ENCODE data around the gene SH3RF3.
A peak's percentile ranks its signal among the peaks of the same experiment; 100 is the strongest.
"Not testable (repeated sequence)": the region's sequence is repeated elsewhere in the genome, so short reads cannot be mapped to it uniquely, and the experiment has no call there.

Gene SH3RF3

DNA sequence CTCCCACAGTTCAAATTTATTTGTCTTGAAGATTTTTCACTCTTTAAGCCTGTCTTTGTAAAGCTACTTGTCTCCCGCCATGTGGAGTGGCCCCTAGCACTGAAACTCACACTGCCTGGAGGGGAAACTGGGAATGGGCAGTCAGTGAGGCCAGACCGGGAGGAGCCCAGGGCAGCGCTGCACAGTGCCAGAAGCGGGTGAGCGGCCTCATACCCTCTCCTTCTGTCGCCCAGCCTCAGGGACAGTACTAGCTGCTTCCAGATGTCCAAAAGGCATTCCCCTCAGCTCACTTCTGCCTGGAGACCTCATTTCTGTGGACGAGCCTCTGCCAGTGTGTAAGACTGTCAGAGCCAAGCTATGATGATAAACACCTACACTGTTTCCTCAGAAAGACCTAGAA is 404.8 kb downstream of the SH3RF3 start:
- DNase-seq (ENCODE audit: low read depth, low spot score): no peak
- TF ChIP-seq SUZ12 (IDR thresholded peaks at IDR 0.05; ENCODE audit: extremely low read depth, insufficient read depth, insufficient read length) (no peak), ZNF274 (IDR thresholded peaks at IDR 0.05; ENCODE audit: low read depth, low read length) (no peak), YY1 (IDR thresholded peaks at IDR 0.05; ENCODE audit: insufficient read depth, insufficient read length) (no peak)
- Histone ChIP-seq H3K27me3 (ENCODE audit: insufficient read depth, insufficient read length) (no peaks in the 10 kb centered on the region), H3K4me1 (ENCODE audit: insufficient read depth, insufficient read length) (no peaks in the 10 kb centered on the region), H3K9ac (ENCODE audit: insufficient read length, low read depth) (no peak overlapping the region), H3K36me3 (ENCODE audit: insufficient read depth, insufficient read length, low read length) (no peaks in the 10 kb centered on the region), H3K9me3 (ENCODE audit: insufficient read depth, low read length) (peaks cover 15% of the 10 kb centered on the region), H3K4me3 (ENCODE audit: insufficient read length, low read depth) (no peak overlapping the region)

GRCh38 chr2:109535217-109535946 is 406.4 kb downstream of the SH3RF3 start:
- TF ChIP-seq ZNF274 (IDR thresholded peaks at IDR 0.05; ENCODE audit: low read depth, low read length) (no peak), SUZ12 (IDR thresholded peaks at IDR 0.05; ENCODE audit: extremely low read depth, insufficient read depth, insufficient read length) (no peak), YY1 (IDR thresholded peaks at IDR 0.05; ENCODE audit: insufficient read depth, insufficient read length) (no peak)
- H3K27me3 ChIP-seq (ENCODE audit: insufficient read depth, insufficient read length): no peaks in the 10 kb centered on the region
- H3K9me3 ChIP-seq (ENCODE audit: insufficient read depth, low read length): peaks cover 15% of the 10 kb centered on the region
- no peaks in the 10 kb centered on the region for H3K4me1 ChIP-seq (ENCODE audit: insufficient read depth, insufficient read length)
- no peak overlapping the region for H3K4me3 ChIP-seq (ENCODE audit: insufficient read length, low read depth)
- no peak for DNase-seq (ENCODE audit: low read depth, low spot score)
- no peaks in the 10 kb centered on the region for H3K36me3 ChIP-seq (ENCODE audit: insufficient read depth, insufficient read length, low read length)
- no peak overlapping the region for H3K9ac ChIP-seq (ENCODE audit: insufficient read length, low read depth)

- H3K27me3 ChIP-seq (ENCODE audit: insufficient read depth, insufficient read length); H3K36me3 ChIP-seq (ENCODE audit: insufficient read depth, insufficient read length, low read length); DNase-seq (ENCODE audit: low read depth, low spot score); H3K9ac ChIP-seq (ENCODE audit: insufficient read length, low read depth); H3K4me3 ChIP-seq (ENCODE audit: insufficient read length, low read depth); H3K4me1 ChIP-seq (ENCODE audit: insufficient read depth, insufficient read length): not testable (repeated sequence)
- peaks cover 15% of the 10 kb centered on the region for H3K9me3 ChIP-seq (ENCODE audit: insufficient read depth, low read length)
Measured at GRCh38 chr2:109536556-109536955, 407.6 kb downstream of the SH3RF3 start.

DNA sequence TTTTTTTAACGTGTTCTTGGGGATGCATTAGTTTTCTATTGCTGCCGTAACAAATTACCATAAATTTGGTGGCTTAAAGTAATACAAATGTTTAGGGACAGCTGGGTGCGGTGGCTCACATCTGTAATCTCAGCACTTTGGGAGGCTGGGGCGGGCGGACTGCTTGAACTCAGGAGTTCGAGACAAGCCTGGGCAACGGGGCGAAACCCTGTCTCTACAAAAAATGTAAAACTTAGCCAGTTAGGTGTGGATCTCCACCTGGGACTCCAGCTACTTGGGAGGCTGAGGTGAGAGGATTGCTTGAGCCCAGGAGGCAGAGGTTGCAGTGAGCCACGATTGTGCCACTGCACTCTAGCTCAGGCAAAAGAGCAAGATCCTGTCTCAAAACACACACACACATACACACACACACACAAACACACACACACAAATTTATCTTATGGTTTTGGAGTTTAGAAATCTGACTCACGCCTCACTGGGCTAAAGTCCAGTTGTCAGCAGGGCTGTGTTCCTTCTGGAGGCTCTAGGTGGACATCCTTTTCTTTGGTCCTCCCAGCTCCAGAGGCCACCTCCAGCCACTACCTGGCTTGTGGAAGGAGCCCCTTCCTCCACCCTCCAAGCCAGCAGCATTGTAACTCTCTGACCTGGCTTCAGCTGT is 408.7 kb downstream of the SH3RF3 start:
- no peaks in the 10 kb centered on the region for H3K27me3 ChIP-seq (ENCODE audit: insufficient read depth, insufficient read length)
- no peak for DNase-seq (ENCODE audit: low read depth, low spot score)
- H3K9me3 ChIP-seq (ENCODE audit: insufficient read depth, low read length): peaks cover 15% of the 10 kb centered on the region
- no peak overlapping the region for H3K9ac ChIP-seq (ENCODE audit: insufficient read length, low read depth)
- no peak overlapping the region for H3K4me3 ChIP-seq (ENCODE audit: insufficient read length, low read depth)
- TF ChIP-seq ZNF274 (IDR thresholded peaks at IDR 0.05; ENCODE audit: low read depth, low read length): no peak
- no peak for TF ChIP-seq YY1 (IDR thresholded peaks at IDR 0.05; ENCODE audit: insufficient read depth, insufficient read length)
- TF ChIP-seq SUZ12 (IDR thresholded peaks at IDR 0.05; ENCODE audit: extremely low read depth, insufficient read depth, insufficient read length): no peak
- peaks cover 8% of the 10 kb centered on the region for H3K36me3 ChIP-seq (ENCODE audit: insufficient read depth, insufficient read length, low read length)
- no peaks in the 10 kb centered on the region for H3K4me1 ChIP-seq (ENCODE audit: insufficient read depth, insufficient read length)

- peaks cover 15% of the 10 kb centered on the region for H3K9me3 ChIP-seq (ENCODE audit: insufficient read depth, low read length)
- no peaks in the 10 kb centered on the region for H3K4me1 ChIP-seq (ENCODE audit: insufficient read depth, insufficient read length)
- no peaks in the 10 kb centered on the region for H3K27me3 ChIP-seq (ENCODE audit: insufficient read depth, insufficient read length)
- TF ChIP-seq ZNF274 (IDR thresholded peaks at IDR 0.05; ENCODE audit: low read depth, low read length) (no peak), SUZ12 (IDR thresholded peaks at IDR 0.05; ENCODE audit: extremely low read depth, insufficient read depth, insufficient read length) (no peak), YY1 (IDR thresholded peaks at IDR 0.05; ENCODE audit: insufficient read depth, insufficient read length) (no peak)
- no peak overlapping the region for H3K4me3 ChIP-seq (ENCODE audit: insufficient read length, low read depth)
- peaks cover 8% of the 10 kb centered on the region for H3K36me3 ChIP-seq (ENCODE audit: insufficient read depth, insufficient read length, low read length)
- no peak for DNase-seq (ENCODE audit: low read depth, low spot score)
- H3K9ac ChIP-seq (ENCODE audit: insufficient read length, low read depth): no peak overlapping the region
Measured at GRCh38 chr2:109538546-109538945, 409.5 kb downstream of the SH3RF3 start.

GRCh38 chr2:109542384-109542783 is 413.4 kb downstream of the SH3RF3 start:
- H3K9me3 ChIP-seq (ENCODE audit: insufficient read depth, low read length): no peaks in the 10 kb centered on the region
- H3K36me3 ChIP-seq (ENCODE audit: insufficient read depth, insufficient read length, low read length): peaks cover 23% of the 10 kb centered on the region
- no peak for DNase-seq (ENCODE audit: low read depth, low spot score)
- H3K4me1 ChIP-seq (ENCODE audit: insufficient read depth, insufficient read length): no peaks in the 10 kb centered on the region
- no peak overlapping the region for H3K9ac ChIP-seq (ENCODE audit: insufficient read length, low read depth)
- H3K27me3 ChIP-seq (ENCODE audit: insufficient read depth, insufficient read length): no peaks in the 10 kb centered on the region
- no peak overlapping the region for H3K4me3 ChIP-seq (ENCODE audit: insufficient read length, low read depth)
- TF ChIP-seq YY1 (IDR thresholded peaks at IDR 0.05; ENCODE audit: insufficient read depth, insufficient read length) (no peak), ZNF274 (IDR thresholded peaks at IDR 0.05; ENCODE audit: low read depth, low read length) (no peak), SUZ12 (IDR thresholded peaks at IDR 0.05; ENCODE audit: extremely low read depth, insufficient read depth, insufficient read length) (no peak)

DNA sequence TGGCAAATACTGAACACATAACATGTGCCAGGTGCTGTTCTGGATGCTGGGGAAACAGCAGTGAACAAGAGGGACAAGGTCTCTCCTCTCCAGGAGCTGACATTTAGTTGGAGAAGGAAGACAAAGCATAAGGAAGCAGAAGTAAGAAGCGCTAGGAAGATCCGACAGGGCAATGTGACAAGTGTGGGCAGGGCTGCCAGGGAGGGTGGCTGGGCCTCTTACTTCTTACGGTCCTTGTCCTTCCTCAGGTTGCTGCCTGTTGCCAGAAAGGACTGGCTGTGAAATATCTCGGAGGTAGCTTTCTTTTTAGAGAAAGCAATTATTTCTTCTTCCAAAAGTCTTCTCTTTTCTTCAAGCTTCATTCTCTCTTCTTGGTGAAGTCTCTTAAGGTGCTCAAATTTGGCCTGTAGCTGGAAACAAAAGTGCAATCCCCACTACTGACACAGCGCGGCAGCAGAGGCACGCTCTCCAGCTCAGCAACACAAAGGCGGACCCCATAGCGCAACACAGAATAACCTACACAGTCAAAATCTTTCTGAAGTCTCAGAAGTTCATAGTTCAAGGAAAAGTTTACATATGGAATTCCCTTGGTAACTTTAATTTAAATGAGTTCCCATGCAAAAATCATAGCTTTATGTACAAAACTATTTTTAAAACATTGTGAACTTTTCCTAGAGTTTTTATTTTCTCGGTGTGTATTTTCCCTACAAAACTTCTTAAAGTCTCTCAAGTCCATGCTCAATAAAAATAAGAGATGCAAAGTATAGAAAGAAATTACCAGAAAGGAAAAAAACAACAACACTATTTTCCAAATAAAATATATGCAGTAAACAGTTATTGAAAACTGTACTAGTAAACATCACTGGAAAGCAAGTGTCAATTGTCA is 417.1 kb downstream of the SH3RF3 start:
- no peaks in the 10 kb centered on the region for H3K4me1 ChIP-seq (ENCODE audit: insufficient read depth, insufficient read length)
- peaks cover 23% of the 10 kb centered on the region for H3K36me3 ChIP-seq (ENCODE audit: insufficient read depth, insufficient read length, low read length)
- no peak for TF ChIP-seq ZNF274 (IDR thresholded peaks at IDR 0.05; ENCODE audit: low read depth, low read length)
- TF ChIP-seq SUZ12 (IDR thresholded peaks at IDR 0.05; ENCODE audit: extremely low read depth, insufficient read depth, insufficient read length): no peak
- H3K27me3 ChIP-seq (ENCODE audit: insufficient read depth, insufficient read length): no peaks in the 10 kb centered on the region
- H3K4me3 ChIP-seq (ENCODE audit: insufficient read length, low read depth): no peak overlapping the region
- H3K9me3 ChIP-seq (ENCODE audit: insufficient read depth, low read length): no peaks in the 10 kb centered on the region
- no peak overlapping the region for H3K9ac ChIP-seq (ENCODE audit: insufficient read length, low read depth)
- DNase-seq (ENCODE audit: low read depth, low spot score): peak; percentile 57

All from NT2/D1 (cell line).